Measurements from ENCODE around the gene ECE1.
"Not testable (repeated sequence)": the region's sequence is repeated elsewhere in the genome, so short reads cannot be mapped to it uniquely, and the experiment has no call there.

ECE1 gene

DNA sequence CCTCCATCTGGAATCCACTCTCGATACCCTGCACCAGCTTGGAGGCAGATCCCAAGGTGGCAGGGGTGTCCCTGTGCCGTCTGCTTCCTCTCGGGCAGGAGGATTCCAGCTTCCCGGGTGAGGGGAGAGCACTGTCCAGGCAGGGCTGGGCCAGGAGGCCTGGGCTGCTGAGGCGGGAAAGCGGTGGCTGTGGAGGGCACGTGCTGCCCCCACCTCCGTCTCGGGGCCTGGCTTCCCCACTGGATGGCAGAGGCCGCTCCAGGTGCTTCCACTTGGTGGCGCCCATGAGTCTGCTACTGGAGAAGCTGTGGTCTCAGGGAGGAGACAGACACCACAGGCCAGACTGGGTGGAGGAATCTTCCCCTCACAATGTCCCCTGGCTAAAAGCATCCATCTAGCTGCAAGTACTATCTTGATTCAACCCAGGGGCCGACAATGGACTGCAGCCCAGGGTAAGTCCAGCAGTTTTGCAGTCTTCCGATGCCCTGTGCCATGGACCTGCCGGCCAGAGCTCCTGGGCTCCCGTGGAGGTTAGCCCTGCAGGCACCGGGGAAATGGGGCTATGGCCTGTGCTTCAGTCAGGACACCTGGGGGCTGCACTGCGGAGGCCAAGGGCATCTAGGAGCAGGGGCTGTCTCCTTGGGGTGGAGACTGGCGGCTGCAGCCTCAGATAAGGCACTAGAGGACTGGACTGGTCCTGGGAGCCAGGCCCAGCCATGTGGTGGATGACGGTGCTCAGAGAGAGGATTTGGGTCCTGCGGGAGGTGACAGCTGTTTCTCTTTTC is 72.3 kb downstream of the ECE1 start:
- no peaks in the 10 kb centered on the region for H3K9me3 ChIP-seq (ENCODE audit: insufficient read depth, low read depth, low read length)
- no peak overlapping the region for H3K27ac ChIP-seq (ENCODE audit: low read length)
- no peaks in the 10 kb centered on the region for H3K4me1 ChIP-seq (ENCODE audit: insufficient read depth, low read length)
- H3K9ac ChIP-seq (ENCODE audit: low read depth, low read length), result no peak overlapping the region
- peaks cover 26% of the 10 kb centered on the region for H3K36me3 ChIP-seq (ENCODE audit: insufficient read depth, low read depth, low read length)
- no peaks in the 10 kb centered on the region for H3K27me3 ChIP-seq (ENCODE audit: insufficient read depth, low read length)
- no peak overlapping the region for H3K4me3 ChIP-seq (ENCODE audit: low read length)

DNA sequence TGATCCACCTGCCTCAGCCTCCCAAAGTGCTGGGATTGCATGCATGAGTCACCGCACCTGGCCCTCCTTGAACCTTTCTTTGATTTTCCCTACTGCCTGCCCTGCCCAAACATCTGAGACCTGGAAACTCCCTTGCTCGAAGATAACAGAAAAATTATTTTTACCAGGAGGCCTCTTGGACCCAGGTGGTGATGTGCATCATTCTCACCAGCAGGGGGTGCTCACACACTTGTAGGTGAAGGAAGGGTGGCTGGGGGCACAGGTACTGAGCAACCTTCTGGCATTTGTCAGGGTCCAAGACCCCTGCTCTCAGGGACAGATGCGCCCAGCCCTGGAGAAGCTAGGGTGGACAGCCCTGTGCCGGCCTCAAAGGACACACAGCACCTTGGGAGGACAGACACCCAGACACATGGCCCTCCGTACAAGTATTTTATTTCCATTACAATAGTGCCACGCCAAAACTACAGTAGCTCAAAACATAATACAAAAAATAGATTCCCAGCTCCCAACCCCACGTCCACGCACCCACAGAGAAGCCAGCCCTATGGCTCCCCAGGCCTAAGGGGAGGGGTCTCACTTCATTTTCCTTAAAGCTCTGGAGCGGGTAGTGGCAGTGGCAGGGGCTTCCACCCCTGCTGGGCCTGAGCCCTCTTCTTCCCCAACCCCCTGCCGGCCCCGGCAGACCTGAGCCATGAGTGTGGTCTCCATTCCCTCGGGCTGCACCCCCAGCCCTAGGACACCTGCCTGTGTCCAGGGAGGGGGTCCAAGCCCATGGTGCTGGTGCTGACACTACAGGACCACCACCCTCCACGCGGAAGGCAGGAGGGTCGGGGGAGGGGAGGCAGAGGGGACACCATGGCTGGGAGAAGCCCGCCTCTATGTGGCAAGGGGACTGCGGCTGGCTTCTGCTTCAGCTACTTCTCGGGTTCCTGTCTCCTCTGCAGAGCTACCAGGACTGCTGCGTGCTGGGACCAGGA is 73.1 kb downstream of the ECE1 start:
- H3K36me3 ChIP-seq (ENCODE audit: insufficient read depth, low read depth, low read length), result peaks cover 24% of the 10 kb centered on the region
- H3K9ac ChIP-seq (ENCODE audit: low read depth, low read length), result no peak overlapping the region
- no peaks in the 10 kb centered on the region for H3K27me3 ChIP-seq (ENCODE audit: insufficient read depth, low read length)
- H3K9me3 ChIP-seq (ENCODE audit: insufficient read depth, low read depth, low read length), result no peaks in the 10 kb centered on the region
- no peak overlapping the region for H3K4me3 ChIP-seq (ENCODE audit: low read length)
- H3K27ac ChIP-seq (ENCODE audit: low read length), result no peak overlapping the region
- no peaks in the 10 kb centered on the region for H3K4me1 ChIP-seq (ENCODE audit: insufficient read depth, low read length)

DNA sequence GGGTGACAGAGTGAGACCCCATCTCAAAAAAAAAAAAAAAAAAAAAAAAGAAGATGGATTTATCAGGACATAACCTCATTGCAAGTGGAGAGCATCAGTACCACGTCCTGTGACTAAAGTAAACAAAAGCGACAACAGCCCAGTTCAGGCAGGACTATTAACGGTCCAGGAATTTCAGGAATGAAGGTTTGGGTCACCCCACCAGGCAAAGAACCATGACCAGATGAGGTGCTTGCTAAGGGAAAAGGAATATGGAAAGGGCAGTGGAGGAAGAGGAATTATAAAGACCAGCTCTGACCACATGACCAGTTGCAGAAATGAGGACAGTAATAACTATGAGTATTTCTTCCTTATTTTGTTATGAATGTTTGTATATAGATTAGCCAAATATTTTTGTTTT is 78.1 kb downstream of the ECE1 start:
- Histone ChIP-seq H3K27me3 (ENCODE audit: insufficient read depth, low read length) (no peaks in the 10 kb centered on the region), H3K4me1 (ENCODE audit: insufficient read depth, low read length) (no peaks in the 10 kb centered on the region), H3K36me3 (ENCODE audit: insufficient read depth, low read depth, low read length) (no peaks in the 10 kb centered on the region), H3K4me3 (ENCODE audit: low read length) (no peak overlapping the region), H3K27ac (ENCODE audit: low read length) (no peak overlapping the region), H3K9ac (ENCODE audit: low read depth, low read length) (no peak overlapping the region), H3K9me3 (ENCODE audit: insufficient read depth, low read depth, low read length) (no peaks in the 10 kb centered on the region)

DNA sequence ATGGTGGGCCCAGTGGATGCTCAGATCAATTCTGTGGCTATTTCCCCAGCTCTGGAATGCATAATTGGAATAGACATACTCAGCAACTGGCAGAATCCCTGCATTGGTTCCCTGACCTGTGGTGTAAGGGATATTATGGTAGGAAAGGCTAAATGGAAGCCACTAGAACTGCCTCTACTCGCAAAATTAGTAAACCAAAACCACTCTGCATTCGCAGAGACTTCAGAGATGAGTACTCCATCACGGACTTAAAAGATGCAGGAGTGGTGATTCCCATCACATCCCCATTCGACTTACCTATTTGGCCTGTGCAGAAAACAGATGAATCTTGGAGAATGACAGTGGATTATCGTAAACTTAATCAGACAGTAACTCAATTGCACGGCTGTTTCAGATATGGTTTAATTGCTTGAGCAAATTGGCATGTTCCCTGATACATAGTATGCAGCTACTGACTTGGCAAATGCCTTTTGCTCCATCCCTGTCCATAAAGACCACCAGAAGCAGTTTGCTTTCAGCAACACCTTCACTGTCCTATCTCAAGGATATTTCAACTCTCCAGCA is 82.0 kb downstream of the ECE1 start:
- not testable (repeated sequence) for H3K9me3 ChIP-seq (ENCODE audit: insufficient read depth, low read depth, low read length); H3K27ac ChIP-seq (ENCODE audit: low read length); H3K36me3 ChIP-seq (ENCODE audit: insufficient read depth, low read depth, low read length); H3K4me3 ChIP-seq (ENCODE audit: low read length); H3K9ac ChIP-seq (ENCODE audit: low read depth, low read length); H3K27me3 ChIP-seq (ENCODE audit: insufficient read depth, low read length); H3K4me1 ChIP-seq (ENCODE audit: insufficient read depth, low read length)

DNA sequence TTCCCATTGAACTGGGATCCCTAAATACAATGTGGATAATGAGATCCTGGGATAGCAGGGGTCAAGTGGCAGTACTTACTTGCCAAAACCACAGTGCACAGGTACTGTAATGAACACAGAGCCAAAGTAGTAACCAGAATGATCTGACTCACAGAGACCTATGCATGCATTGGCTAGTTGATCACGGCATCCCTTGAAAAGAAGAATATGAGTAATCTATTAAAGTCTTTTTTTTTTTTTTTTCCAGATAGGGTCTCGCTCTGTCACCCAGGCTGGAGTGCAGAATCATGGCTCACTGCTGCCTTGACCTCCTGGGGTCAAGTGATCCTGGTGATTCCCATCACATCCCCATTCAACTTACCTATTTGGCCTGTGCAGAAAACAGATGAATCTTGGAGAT is 84.1 kb downstream of the ECE1 start:
- Histone ChIP-seq H3K27me3 (ENCODE audit: insufficient read depth, low read length) (no peaks in the 10 kb centered on the region), H3K9me3 (ENCODE audit: insufficient read depth, low read depth, low read length) (no peaks in the 10 kb centered on the region)

DNA sequence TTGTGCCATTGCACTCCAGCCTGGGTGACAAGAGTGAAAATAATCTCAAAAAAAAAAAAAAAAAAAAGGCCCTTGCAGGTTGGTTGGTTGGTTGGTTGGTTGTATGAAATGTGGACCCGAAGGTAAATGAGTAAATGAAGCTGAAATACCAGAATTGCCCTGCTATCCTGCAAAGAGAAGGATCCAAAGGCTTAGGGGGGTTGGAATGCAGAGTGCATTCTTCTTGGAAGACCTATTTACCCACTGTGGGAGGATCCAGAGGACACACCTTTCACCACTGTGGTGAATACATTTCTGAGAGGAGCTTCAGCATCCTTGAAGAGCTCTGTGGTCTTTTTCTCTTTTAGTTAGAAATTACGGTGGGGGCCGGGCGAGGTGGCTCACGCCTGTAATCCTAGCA is 84.8 kb downstream of the ECE1 start:
- H3K9me3 ChIP-seq (ENCODE audit: insufficient read depth, low read depth, low read length), result no peaks in the 10 kb centered on the region
- H3K36me3 ChIP-seq (ENCODE audit: insufficient read depth, low read depth, low read length), result no peaks in the 10 kb centered on the region
- no peak overlapping the region for H3K4me3 ChIP-seq (ENCODE audit: low read length)
- no peak overlapping the region for H3K27ac ChIP-seq (ENCODE audit: low read length)
- no peaks in the 10 kb centered on the region for H3K27me3 ChIP-seq (ENCODE audit: insufficient read depth, low read length)
- no peak overlapping the region for H3K9ac ChIP-seq (ENCODE audit: low read depth, low read length)
- no peaks in the 10 kb centered on the region for H3K4me1 ChIP-seq (ENCODE audit: insufficient read depth, low read length)

More for the DNA sequence above, 84.1 kb downstream of the ECE1 start:
- Histone ChIP-seq H3K4me3 (ENCODE audit: low read length) (no peak overlapping the region), H3K36me3 (ENCODE audit: insufficient read depth, low read depth, low read length) (no peaks in the 10 kb centered on the region), H3K9ac (ENCODE audit: low read depth, low read length) (no peak overlapping the region), H3K4me1 (ENCODE audit: insufficient read depth, low read length) (no peaks in the 10 kb centered on the region), H3K27ac (ENCODE audit: low read length) (no peak overlapping the region)

DNA sequence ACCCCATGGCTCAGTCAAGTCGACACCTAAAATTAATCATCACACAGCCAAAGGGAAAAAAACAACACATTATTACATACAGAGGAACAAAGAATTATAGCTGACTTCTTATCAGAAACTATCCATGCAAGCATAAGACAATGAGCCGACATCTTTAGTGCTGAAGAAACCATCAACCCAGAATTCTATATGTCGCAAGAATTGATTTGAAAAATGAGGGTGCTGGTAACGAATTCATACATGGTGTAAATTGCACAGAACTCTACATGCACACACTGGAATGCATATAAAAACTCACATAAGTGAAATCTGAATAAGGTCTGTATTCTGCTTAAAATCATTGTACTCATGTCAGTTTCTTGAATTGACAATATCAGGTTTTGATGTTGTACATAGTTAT is 88.6 kb downstream of the ECE1 start:
- Histone ChIP-seq H3K9me3 (ENCODE audit: insufficient read depth, low read depth, low read length) (no peaks in the 10 kb centered on the region), H3K4me3 (ENCODE audit: low read length) (no peak overlapping the region), H3K36me3 (ENCODE audit: insufficient read depth, low read depth, low read length) (no peaks in the 10 kb centered on the region), H3K27ac (ENCODE audit: low read length) (no peak overlapping the region), H3K4me1 (ENCODE audit: insufficient read depth, low read length) (no peaks in the 10 kb centered on the region), H3K27me3 (ENCODE audit: insufficient read depth, low read length) (peaks cover 8% of the 10 kb centered on the region; the same call in 1 of the 2 replicates), H3K9ac (ENCODE audit: low read depth, low read length) (no peak overlapping the region)

DNA sequence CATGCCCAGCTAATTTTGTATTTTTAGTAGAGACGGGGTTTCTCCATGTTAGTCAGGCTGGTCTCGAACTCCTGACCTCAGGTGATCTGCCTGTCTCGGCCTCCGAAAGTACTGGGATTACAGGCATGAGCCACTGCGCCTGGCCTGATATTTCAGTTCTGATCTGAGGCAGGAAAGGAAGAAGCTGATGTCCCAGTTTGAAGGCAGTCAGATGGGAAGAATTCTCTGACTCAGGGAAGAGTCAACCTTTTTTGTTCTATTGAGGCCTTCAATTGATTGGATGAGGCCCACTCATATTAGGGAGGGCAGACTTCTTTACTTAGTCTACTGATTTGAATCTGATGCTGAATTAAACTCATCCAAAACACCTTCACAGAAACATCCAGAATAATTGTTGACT is 89.0 kb downstream of the ECE1 start:
- H3K27ac ChIP-seq (ENCODE audit: low read length); H3K4me1 ChIP-seq (ENCODE audit: insufficient read depth, low read length); H3K9ac ChIP-seq (ENCODE audit: low read depth, low read length); H3K27me3 ChIP-seq (ENCODE audit: insufficient read depth, low read length); H3K9me3 ChIP-seq (ENCODE audit: insufficient read depth, low read depth, low read length); H3K4me3 ChIP-seq (ENCODE audit: low read length); H3K36me3 ChIP-seq (ENCODE audit: insufficient read depth, low read depth, low read length): not testable (repeated sequence)

DNA sequence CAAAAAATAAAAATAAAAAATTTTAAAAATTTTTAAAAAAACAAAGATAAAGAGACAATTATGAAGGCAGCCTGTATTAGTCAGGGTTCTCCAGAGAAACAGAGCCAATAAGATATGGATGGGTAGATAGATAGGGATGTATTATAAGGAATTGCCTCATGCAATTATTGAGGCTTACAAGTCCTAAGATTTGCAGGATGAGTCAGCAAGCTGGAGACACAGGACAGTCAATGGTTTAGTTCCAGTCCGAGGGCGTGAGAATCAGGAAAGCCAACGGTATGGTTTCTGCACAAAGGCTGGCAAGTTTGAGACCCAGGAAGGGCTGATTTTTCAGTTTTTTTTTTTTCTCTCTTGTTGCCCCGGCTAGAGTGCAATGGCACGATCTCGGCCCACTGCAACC is 89.5 kb downstream of the ECE1 start:
- Histone ChIP-seq H3K4me3 (ENCODE audit: low read length) (no peak overlapping the region), H3K9ac (ENCODE audit: low read depth, low read length) (no peak overlapping the region), H3K27me3 (ENCODE audit: insufficient read depth, low read length) (peaks cover 8% of the 10 kb centered on the region; the same call in 1 of the 2 replicates), H3K4me1 (ENCODE audit: insufficient read depth, low read length) (no peaks in the 10 kb centered on the region), H3K27ac (ENCODE audit: low read length) (no peak overlapping the region), H3K36me3 (ENCODE audit: insufficient read depth, low read depth, low read length) (no peaks in the 10 kb centered on the region), H3K9me3 (ENCODE audit: insufficient read depth, low read depth, low read length) (no peaks in the 10 kb centered on the region)

DNA sequence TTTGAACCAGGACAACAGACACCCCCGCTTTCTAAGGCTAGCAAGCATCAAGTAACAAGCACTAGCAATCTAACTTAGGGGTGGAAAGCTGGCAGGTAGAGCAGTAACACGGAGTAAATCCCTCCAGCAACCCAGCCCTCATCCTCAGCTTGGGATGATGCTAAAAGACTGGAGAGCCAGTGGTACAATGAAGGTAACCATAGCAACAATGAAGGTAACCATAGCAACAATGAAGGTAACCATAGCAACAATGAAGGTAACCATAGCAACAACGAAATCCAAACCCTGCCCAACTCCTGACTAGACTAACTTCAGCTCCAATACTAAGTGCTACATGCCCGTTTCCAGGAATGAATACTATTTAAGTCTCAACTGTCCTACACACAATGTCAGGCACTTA is 91.3 kb downstream of the ECE1 start:
- no peaks in the 10 kb centered on the region for H3K9me3 ChIP-seq (ENCODE audit: insufficient read depth, low read depth, low read length)
- H3K4me3 ChIP-seq (ENCODE audit: low read length), result no peak overlapping the region
- H3K27ac ChIP-seq (ENCODE audit: low read length), result no peak overlapping the region
- no peaks in the 10 kb centered on the region for H3K4me1 ChIP-seq (ENCODE audit: insufficient read depth, low read length)
- H3K27me3 ChIP-seq (ENCODE audit: insufficient read depth, low read length), result peaks cover 25% of the 10 kb centered on the region
- no peak overlapping the region for H3K9ac ChIP-seq (ENCODE audit: low read depth, low read length)
- no peaks in the 10 kb centered on the region for H3K36me3 ChIP-seq (ENCODE audit: insufficient read depth, low read depth, low read length)

DNA sequence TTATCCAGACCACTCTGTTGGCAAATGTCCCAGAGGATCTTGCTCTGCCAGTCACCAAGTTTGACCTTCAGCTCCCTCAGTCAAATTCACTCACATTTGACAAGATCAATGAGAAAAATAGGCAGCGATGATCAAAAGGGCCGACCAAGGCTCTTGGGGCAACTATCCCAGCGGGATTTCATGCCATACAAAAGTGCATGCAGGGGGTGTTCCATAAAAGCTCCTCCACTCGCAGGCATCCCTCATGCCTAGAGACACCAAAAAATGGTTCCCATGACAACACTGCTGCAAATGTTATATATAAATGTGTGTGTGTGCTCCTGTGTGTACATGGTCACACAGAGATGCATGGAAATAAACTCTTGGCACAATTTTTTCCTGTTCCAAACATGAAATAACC is 97.4 kb downstream of the ECE1 start:
- peaks cover 77% of the 10 kb centered on the region for H3K27me3 ChIP-seq (ENCODE audit: insufficient read depth, low read length)

More for the DNA sequence above, 97.4 kb downstream of the ECE1 start:
- no peaks in the 10 kb centered on the region for H3K9me3 ChIP-seq (ENCODE audit: insufficient read depth, low read depth, low read length)
- no peak overlapping the region for H3K27ac ChIP-seq (ENCODE audit: low read length)
- H3K9ac ChIP-seq (ENCODE audit: low read depth, low read length), result no peak overlapping the region
- H3K36me3 ChIP-seq (ENCODE audit: insufficient read depth, low read depth, low read length), result no peaks in the 10 kb centered on the region
- H3K4me1 ChIP-seq (ENCODE audit: insufficient read depth, low read length), result no peaks in the 10 kb centered on the region
- no peak overlapping the region for H3K4me3 ChIP-seq (ENCODE audit: low read length)
